Urothelium cell line (cell line): ENCODE results near the gene TGFB1I1.
"Not testable (repeated sequence)": the region's sequence is repeated elsewhere in the genome, so short reads cannot be mapped to it uniquely, and the experiment has no call there.

Experiments
- DNase-seq: peaks from one replicate; pipeline ENCODE4 v3.0.0; 2011; ENCODE audit warnings: low spot score, mixed read lengths
- FAIRE-seq: peaks from 2 replicates; lab custom pipeline; 2011; peaks lifted over from hg19 to GRCh38; lab: Jason Lieb, UNC

Gene TGFB1I1

DNA sequence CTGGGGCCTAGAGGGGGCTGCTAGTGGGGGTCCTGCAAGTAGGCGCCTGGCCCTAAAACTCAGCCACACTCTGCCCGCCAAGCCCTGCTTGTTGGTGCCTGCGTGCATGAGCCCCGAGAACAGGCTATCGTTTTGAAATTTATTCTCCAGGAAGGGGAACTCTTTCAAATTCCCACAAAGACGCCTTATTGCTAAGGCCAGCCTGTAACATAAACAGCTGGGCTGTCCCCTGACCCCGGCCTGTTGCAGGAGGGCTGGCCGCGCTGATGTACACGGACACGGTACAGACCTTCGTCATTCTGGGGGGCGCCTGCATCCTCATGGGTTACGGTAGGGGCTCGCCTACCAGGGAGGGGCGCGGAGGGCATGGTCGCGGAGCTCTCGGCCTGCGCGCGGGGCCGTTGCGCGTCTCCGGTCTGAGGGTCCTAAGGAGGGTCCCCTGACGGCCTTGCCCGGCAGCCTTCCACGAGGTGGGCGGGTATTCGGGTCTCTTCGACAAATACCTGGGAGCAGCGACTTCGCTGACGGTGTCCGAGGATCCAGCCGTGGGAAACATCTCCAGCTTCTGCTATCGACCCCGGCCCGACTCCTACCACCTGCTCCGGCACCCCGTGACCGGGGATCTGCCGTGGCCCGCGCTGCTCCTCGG lies 15.2 kb downstream of the TGFB1I1 start:
- no peak for FAIRE-seq
- no peak for DNase-seq

DNA sequence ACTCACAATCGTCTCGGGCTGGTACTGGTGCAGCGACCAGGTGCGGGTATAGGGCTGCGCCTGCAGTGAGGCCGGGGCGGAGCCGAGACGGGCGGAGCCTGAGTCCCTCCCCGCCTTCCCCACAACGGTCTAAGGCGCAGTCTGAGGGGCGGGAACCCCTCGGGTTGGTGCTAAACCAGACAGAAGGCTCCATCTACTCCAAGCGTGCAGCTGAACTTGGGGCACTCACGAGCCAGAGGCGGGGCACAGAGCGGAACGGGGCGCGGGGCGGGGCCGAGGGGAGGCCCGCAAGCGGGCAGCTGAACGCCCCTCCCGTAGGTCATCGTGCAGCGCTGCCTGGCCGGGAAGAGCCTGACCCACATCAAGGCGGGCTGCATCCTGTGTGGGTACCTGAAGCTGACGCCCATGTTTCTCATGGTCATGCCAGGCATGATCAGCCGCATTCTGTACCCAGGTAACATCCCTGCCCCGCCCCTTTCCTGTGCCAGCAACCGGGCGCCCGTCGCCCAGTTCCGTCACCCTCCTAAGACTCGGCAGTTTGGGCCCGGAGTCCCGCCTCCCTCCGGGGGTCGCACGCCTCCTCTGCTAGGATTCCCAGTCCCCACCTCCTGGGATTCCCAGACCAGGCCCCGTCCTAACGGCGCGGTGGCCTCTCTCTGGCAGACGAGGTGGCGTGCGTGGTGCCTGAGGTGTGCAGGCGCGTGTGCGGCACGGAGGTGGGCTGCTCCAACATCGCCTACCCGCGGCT lies 15.9 kb downstream of the TGFB1I1 start:
- DNase-seq: no peak
- FAIRE-seq: no peak

DNA sequence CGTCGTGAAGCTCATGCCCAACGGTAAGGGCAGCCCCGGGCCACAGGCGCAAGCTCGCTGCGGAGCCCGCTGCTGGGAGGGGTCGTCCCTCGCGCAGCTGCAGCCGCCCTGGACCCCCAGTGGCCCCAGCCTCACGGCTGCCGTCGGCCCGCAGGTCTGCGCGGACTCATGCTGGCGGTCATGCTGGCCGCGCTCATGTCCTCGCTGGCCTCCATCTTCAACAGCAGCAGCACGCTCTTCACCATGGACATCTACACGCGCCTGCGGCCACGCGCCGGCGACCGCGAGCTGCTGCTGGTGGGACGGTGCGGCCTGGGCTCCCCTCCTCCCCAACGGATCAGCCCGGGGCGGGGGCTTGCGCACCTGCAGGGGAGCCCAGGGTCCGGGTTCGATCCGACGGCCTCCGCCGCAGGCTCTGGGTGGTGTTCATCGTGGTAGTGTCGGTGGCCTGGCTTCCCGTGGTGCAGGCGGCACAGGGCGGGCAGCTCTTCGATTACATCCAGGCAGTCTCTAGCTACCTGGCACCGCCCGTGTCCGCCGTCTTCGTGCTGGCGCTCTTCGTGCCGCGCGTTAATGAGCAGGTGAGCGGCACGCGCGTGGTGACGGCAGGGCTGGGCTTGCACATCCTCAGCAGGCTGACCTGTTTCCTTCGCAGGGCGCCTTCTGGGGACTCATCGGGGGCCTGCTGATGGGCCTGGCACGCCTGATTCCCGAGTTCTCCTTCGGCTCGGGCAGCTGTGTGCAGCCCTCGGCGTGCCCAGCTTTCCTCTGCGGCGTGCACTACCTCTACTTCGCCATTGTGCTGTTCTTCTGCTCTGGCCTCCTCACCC lies 16.7 kb downstream of the TGFB1I1 start:
- no peak for DNase-seq
- FAIRE-seq: no peak

DNA sequence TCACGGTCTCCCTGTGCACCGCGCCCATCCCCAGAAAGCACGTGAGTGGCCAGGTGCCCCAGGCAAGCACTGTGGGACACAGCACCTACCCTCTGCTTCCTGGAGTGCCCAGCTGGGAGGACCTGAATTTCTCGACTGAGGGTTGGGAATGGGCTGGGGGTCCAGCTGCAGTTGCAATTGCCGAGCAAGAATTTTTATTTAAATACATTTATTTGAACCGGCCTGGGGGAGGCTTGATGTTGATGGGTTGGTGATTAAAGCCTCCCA lies 17.3 kb downstream of the TGFB1I1 start:
- DNase-seq (no peak), FAIRE-seq (no peak)

DNA sequence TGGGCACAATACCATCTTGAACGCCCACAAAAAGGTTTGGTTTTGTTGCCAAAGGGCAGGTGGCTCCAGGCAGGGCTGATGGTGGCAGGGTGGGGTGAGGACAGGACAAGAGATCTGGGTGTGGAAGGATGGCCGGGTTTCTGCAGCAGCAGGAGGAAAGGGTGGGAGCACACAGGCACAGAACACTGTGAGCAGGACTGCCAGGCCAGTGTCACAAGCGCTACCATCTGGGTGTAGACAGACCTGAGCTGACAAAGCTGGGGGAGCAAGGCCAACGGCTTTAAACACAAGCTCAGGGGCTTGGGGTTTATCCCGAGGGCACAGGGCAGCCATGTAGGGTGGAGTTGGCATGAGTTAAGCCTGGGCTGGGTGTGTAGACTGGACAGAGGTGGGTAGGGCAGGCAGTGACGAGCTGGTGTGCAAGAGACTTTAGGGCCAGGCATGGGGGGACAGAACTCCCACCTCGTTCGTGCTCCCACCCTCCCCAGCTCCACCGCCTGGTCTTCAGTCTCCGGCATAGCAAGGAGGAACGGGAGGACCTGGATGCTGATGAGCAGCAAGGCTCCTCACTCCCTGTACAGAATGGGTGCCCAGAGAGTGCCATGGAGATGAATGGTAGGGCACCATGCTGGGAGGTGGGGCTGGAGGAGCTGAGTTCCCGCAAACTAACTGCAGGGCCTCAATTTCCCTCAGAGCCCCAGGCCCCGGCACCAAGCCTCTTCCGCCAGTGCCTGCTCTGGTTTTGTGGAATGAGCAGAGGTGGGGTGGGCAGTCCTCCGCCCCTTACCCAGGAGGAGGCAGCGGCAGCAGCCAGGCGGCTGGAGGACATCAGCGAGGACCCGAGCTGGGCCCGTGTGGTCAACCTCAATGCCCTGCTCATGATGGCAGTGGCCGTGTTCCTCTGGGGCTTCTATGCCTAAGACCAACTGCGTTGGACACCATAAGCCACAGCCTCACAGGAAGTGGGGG lies 17.9 kb downstream of the TGFB1I1 start:
- FAIRE-seq: no peak
- no peak for DNase-seq

DNA sequence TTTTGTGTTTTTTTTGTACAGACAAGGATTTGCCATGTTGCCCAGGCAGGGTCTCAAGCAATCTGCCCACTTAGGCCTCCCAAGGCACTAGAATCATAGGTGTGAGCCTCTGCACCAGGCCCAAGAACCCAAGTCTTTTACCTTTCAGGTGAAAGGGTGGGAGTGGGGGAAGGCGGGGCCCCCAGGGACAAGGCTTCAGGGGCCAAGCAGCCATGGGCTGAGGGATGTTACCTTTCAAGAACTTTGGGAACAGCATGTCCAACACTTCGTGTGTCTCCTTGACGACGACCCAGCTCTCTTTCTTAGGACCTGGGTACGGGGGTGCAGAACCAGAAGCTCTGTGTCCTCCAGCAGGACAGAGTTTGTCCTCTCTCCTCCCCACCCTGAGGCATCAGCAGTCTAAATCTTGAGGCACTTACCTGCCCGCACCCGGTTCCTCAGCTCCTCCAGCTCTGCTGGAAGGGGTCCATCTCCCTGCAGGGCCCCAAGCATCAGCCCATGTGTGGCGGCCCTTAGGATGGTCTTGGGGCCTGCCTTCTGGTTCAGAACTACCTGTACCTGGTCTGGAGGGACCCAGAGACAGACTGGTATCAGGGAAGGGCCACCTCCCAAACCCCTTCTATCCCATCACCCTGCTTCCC lies 19.9 kb downstream of the TGFB1I1 start:
- DNase-seq (no peak), FAIRE-seq (no peak)

DNA sequence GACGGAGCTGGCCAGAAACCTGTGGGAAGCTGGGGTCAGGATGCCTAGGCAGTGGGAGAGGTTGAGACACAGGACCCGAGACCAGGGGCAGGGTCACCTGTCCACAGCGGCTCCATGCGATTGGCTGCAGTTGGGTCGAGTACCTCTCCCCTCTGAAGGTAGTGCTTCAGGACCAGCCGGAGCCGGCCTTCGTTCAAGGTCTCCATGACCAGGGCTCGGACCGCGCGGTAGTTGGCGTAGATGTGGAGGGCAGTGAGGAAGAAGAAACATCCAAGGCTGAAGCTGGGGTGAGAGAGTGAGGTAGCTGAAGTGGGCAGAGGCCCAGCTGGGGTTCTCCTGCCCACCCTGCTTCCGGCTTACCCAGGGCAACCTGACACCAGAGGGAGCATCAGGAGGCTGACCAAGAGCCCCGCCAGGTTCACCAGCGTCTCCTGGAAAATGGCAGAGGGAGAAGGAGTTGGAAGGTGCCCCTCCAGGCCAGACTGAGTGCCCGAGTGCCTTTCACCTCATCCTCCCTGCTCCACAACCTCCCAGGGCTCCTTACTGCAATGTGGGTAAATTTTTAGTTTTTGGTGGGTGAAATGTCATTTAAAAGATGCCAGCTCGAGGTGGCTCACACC lies 21.7 kb downstream of the TGFB1I1 start:
- DNase-seq (no peak), FAIRE-seq (no peak)

DNA sequence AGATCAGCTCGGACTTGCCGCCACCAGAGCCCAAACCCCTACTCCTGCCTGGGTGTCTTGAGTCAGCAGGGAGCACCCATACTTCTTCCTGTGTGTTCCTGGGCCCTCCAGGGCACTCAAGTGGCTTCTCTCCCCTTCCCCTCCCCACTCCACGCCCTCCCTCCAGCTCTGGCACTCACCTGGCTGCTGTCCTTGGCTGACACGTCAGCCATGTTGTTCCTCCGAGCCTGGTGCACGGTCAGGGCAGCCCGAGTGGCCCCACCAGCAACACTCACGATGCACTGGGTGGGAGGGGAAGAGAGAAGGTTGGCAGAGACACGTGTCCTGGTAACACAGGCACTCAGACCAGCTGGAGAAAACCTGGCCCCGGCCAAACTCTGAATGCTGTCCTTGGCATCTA lies 24.7 kb downstream of the TGFB1I1 start:
- DNase-seq (no peak), FAIRE-seq (no peak)

DNA sequence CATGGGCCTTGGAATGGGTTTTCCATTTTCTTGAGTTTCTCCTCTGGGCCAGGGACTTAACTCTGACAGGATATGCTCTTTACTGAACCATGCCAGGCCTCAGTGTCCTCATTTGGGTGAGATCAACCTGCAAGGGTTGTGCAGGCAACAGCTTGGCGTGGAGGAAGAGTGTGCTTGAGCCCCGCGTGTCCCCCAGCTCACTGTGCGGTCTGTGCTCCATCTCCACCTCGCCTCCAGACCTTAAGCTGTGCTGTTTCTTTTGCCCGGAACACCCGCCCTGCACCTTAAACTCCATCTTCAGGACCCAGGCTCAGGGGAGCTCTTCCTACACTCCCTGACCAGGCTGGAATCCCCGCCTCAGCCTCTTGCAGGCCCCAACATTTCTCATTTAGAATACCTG lies 26.5 kb downstream of the TGFB1I1 start:
- DNase-seq (no peak), FAIRE-seq (no peak)

DNA sequence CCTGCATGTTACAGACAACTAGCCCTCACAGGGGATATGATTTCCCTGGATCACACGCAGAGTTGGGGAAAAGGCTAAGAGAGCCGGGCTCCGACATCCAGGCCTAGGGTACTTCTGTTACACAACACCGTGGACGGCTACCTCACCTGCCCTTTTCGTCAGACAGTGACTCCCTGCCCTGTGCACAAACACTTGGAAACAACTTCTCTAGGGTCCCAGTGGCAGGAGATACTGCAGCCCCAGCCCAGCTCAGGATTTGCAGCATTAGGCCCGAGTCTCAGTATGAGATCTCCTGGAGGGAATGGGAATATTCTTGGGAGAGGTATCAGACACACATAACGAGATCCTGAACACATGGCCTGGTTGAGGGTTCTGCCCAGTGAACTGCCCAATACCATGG lies 28.0 kb downstream of the TGFB1I1 start:
- no peak for FAIRE-seq
- DNase-seq: no peak

DNA sequence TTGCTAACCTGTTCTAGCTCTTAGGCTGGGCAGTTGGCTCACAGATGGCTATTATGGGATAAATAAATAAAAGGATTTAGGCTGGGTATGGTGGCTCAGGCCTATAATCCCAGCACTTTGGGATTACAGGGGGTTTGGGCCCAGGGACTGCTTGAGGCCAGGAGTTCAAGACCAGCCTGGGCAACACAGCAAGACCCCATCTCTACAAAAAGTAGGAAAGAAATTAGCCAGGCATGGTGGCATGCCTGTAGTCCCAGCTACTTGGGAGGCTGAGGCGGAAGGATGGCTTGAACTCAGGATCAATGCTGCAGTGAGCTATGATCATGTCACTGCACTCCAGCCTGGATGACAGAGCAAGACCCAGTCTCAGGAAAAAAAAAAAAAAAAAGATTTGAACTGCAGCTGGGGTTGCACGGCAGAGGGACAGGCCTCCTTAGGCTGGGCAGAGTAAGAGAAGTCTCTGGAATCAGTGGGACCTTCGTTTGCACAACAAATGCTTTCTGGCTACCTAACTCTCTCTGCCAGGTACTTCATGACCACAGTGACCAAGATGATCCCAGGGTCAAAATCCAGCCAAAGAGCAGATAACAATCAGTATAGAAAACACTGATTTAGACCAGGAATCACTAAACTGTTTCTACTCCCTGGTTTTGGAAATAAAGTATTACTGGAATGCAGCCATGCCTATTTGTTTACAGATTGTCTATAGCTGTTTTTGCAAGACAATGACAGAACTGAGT lies 29.4 kb downstream of the TGFB1I1 start:
- no peak for FAIRE-seq

DNA sequence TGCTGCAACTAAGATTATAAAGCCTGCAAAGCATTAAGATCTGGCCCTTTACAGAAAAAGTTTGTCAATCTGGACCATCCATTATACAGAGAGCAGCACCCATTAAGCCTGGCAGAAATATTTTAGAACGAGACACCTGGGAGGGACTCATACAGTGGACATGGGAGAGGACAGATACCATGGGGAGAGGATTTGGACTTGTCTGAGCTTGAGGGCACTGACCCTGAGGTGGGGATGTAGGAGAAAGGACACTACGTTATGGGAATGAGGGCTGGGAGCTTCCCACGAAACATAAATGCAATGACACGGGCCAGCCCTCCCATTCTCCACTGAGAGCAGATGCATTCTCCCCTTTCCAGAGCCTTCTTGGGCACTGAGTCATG lies 30.0 kb downstream of the TGFB1I1 start:
- no peak for FAIRE-seq
- DNase-seq: no peak

More for the DNA sequence above, 29.4 kb downstream of the TGFB1I1 start:
- DNase-seq: no peak

DNA sequence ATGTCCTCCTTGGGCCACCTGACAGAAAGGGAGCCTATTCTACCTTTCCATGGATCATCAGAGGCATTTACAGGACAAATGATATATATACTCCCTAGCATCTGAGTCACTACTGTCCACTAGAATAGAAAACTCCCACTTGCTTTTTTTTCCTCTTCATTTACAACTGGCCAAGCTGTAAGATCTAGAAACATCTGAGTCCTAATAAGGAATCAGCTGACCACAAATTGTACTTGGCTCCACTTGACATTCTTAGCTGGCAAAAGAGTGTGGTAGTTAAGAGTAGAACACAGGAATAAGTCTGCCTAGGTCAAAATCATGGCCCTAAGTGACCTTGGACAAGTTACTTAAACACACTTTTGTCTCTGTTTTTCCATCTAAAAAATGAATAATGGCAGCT lies 31.0 kb downstream of the TGFB1I1 start:
- no peak for DNase-seq

DNA sequence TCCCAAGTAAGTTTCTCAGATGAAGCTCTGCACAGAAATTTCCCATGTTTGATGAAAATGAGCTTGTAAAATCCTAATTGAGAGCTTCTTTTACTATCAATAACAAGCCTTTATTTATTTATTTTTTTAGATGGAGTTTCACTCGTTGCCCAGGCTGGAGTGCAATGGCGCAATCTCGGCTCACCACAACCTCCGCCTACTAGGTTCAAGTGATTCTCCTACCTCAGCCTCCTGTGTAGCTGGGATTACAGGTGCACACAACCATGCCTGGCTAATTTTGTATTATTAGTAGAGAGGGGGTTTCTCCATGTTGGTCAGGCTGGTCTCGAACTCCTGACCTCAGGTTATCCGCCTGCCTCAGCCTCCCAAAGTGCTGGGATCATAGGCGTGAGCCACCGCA lies 31.6 kb downstream of the TGFB1I1 start:
- DNase-seq, FAIRE-seq: not testable (repeated sequence)

More for the DNA sequence above, 31.0 kb downstream of the TGFB1I1 start:
- no peak for FAIRE-seq

DNA sequence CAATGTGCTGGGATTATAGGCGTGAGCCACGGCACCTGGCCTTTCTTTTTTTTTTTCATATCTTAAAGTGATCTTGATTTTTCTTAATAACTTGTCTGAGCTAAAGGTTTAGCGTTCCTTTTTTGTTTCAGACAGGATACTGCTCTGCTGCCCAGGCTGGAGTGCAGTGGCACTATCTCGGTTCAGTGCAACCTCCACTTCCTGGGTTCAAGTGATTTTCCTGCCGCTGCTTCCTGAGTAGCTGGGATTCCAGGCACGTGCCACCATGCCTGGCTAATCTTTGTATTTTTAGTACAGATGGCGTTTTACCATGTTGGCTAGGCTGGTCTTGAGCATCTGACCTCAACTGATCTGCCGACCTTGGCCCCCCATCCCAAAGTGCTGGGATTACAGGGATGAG lies 32.2 kb downstream of the TGFB1I1 start:
- no peak for FAIRE-seq
- no peak for DNase-seq

DNA sequence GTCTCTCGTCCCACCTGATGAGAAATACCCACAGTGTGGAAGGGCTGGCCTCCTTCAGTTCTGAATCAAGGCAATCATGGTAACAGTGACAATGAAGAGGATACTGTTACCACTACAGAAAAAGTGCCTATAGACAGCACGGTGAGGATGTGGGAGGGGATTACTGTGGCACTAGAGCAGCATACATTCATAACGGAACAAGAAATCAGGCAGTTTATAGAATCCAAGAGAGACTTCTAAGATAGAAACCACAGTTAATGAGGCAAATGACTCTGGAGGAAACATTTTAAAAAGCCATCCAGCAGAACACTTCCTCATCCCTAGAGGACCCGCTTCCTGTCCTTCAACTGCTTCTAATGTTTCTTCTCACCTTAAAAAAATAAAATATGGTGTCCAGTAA lies 33.5 kb downstream of the TGFB1I1 start:
- no peak for DNase-seq
- no peak for FAIRE-seq

DNA sequence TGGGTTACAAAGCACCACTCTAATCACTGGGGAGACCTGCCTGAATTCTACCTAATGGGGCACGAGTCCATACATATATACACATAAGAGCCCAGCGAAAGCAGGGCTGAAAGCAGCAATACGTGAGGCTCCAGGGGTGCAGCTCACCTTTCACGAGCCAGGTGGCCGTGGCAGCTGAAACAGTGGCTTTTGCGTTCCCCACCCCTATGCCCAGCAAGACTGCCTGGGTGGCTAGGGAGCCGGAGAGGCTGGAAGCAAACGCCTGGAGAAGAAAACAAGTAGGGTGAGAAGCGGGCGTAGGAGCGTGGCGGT lies 35.6 kb downstream of the TGFB1I1 start:
- FAIRE-seq (no peak), DNase-seq (no peak)

DNA sequence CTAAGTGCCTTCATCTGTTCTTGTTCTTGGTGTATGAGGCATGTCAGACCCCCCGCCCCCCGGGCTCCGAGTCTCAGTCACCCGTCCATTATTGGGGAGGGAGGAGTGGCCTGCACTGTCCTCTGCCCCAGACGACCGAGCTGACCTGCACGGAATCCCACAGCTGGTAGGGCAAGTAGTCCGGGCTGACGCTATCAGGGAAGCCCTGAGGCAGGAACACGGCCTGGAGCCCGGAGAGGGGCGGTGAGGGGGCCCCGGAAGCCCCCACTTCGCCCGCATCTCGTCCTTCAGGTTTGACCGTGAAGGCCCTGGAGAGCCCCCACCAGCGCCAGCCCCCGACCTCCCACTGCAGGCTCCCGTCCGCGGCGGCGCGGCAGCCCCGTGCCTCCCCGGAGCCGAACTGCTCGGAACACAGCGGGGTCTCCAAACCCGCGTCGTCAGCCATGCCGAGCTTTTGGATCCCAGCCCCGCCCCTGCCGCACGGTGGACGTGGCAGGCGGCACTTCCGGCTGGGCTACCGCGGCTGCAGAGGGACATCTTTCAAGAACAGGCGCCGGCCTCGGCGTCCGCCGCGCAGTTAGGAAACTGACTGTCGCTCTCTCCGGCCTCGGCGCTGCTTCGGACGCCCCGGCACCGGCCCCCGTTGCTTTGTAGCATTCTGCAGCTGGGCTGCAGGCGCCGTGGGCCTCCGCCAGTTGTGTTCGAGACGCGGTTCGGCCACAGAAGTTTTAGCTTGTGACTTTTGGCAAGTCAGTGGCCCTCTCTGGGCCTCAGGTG lies 36.2 kb downstream of the TGFB1I1 start, which contains the start of gene RUSF1:
RUSF1 (minus strand) TSS at position 463 of the 777 bp plus-strand sequence; CDS start at position 445, 18 bp downstream.
- FAIRE-seq (peak; percentile 63), DNase-seq (peak; percentile 85)
